HG03439 (cell line): Measurements from ENCODE around the gene THPO.
"Not testable (repeated sequence)": the region's sequence is repeated elsewhere in the genome, so short reads cannot be mapped to it uniquely, and the experiment has no call there.

Experiments used
- ATAC-seq: cut with Tn5 transposase; IDR thresholded peaks from one replicate; pipeline ENCODE4 v1.9.1; 2021; ENCODE audit warnings: mild to moderate bottlenecking, moderate library complexity; ENCODE audit not compliant: unreplicated experiment

Gene THPO

GRCh38 chr3:184351511-184352148 is 26.4 kb downstream of the THPO start:
- ATAC-seq = no peak

- no peak for ATAC-seq
These were observed 27.4 kb downstream of the THPO start for GRCh38 chr3:184350618-184351017.

- ATAC-seq = no peak
These were observed 28.2 kb downstream of the THPO start for GRCh38 chr3:184349563-184350470.

- no peak for ATAC-seq
These were observed 30.0 kb downstream of the THPO start for GRCh38 chr3:184348057-184348382.

- ATAC-seq = no peak
These were observed 30.5 kb downstream of the THPO start for GRCh38 chr3:184347321-184348056.

- no peak for ATAC-seq
These were observed 31.4 kb downstream of the THPO start for GRCh38 chr3:184346480-184347190.

- ATAC-seq = no peak
These were observed 32.5 kb downstream of the THPO start for GRCh38 chr3:184345317-184346144.

GRCh38 chr3:184344579-184345316 is 33.3 kb downstream of the THPO start:
- ATAC-seq = no peak

GRCh38 chr3:184343200-184343876 is 34.7 kb downstream of the THPO start:
- no peak for ATAC-seq

- no peak for ATAC-seq
These were observed 36.1 kb downstream of the THPO start for GRCh38 chr3:184341925-184342324.

GRCh38 chr3:184339451-184340135 is 38.4 kb downstream of the THPO start:
- not testable (repeated sequence) for ATAC-seq

- no peak for ATAC-seq
These were observed 39.0 kb downstream of the THPO start for GRCh38 chr3:184339001-184339400.

- no peak for ATAC-seq
These were observed 39.5 kb downstream of the THPO start for GRCh38 chr3:184338511-184338945.

GRCh38 chr3:184337981-184338380 is 40.0 kb downstream of the THPO start:
- no peak for ATAC-seq

- no peak for ATAC-seq
These were observed 40.6 kb downstream of the THPO start, which contains the start of gene FAM131A for GRCh38 chr3:184337399-184337714. Gene FAM131A (plus strand): TSS chr3:184337600. CDS start chr3:184337631, 31 bp downstream.

- no peak for ATAC-seq
These were observed 41.2 kb downstream of the THPO start for GRCh38 chr3:184336547-184337398.
